ENCODE measurements around the gene IL10RB.

IL10RB gene

DNA sequence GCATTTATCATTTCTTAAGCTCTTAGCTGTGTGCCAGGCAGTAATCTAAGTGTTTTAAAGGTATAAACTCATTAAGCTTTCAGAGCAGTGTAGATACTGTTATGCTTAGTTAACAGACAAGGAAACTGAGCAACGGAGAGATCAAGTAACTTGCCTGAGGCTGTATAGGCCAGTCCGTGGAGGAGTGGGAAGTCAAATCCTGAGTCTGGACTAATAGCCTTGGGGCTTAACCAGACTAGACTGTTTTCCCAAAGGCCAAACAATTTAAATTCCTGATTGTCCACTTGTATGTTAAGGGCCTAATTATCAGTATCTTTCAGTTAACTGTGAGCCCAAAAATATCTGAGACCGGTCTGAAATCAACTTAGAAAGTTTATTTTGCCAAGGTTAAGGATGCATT is 61.2 kb downstream of the IL10RB start:
- DNase-seq = no peak

DNA sequence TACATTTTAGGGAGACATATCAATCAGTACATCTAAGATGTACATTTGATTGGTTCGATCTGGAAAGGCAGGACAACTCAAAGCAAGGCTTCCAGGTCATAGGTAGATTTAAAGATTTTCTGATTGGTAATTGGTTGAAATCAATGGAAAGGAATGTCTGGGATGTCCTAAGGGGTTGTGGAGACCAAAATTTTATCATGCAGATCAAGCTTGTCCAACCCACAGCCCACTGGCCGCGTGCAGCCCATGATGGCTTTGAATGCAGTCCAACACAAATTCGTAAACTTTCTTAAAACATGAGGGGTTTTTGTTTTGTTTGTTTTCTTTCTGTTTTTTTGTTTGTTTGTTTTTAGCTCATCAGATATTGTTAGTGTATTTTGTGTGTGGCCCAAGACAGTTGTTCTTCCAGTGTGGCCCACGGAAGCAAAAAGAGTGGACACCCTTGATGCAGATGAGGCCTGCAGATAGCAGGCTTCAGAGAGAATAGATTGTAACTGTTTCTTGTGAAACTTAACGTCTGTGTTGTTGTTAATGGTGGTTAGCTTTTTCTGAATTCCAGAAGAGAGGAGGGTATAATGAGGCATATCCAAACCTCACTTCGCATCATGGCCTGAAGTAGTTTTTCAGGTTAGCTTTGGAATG is 61.7 kb downstream of the IL10RB start:
- DNase-seq = no peak

DNA sequence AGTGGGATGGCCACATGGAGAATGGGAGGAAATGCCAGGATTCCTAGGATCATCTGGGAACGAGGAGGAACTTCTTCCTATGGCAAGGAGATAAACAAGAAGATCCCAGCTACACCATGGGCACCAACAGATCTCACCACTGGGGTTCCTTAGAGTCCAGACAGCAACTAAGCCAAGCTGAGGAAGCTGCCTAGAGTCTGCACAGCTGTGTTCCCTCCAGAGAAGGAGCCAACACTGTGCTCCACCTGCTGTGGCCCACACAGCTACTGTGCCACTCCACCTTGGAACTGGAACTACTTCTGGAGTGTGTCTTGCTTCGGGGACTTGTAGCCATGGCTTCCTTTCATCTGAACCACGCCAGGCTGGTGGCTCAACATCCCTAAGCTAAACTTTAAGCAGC is 64.6 kb downstream of the IL10RB start:
- no peak for DNase-seq

DNA sequence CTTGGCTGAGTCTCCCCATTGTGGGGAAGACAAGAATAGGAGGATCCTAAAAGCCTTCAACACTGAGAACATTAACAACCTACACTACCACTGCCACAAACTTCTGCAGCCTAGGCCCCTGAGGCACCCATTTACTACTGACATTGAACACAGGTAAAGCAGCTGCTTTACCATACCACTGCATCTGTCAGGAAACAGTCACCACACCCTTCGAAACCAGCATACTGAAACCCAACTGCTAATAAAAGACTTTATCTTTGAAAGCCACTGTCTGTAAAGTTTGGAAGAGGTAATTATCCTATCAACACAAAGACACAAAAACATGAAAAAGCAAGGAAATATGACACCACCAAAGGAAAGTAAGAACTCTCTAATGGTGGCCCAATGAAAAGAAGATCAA is 66.0 kb downstream of the IL10RB start:
- DNase-seq = no peak

DNA sequence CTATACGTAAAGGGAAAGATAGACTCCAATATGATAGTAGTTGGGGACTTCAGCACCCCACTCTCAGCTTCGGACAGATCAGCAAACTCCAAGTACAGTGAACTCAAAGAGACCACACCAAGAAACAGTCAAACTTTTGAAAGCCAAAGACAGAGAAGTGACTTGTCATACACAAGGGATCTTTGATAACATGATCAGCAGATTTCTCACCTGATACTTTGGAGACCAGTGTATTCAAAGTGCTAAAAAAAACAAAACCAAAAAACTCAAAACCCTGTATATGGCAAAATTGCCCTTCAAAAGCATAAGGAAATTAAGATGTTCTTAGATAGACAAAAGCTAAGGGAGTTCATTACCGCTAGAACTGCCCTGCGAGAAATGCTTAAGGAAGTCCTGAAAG is 68.0 kb downstream of the IL10RB start:
- no peak for DNase-seq

DNA sequence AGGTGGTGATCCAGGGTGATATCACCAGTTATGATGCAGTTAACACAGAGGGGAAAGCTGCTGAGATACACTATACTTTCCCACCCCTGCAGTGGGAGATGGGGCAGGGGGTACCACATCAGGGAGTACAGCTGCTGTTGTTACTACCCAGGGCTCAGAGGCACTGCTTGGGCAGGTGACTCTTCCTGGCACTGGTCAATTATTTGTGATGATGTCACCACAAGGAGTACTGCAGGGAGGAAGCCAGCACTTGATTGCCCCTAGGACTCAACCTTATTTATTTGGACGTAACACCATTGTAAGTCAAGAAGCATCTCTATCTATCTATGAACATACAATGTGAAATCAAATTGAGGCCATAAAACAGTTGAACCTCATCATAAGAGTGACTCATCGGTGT is 68.7 kb downstream of the IL10RB start:
- DNase-seq = no peak

DNA sequence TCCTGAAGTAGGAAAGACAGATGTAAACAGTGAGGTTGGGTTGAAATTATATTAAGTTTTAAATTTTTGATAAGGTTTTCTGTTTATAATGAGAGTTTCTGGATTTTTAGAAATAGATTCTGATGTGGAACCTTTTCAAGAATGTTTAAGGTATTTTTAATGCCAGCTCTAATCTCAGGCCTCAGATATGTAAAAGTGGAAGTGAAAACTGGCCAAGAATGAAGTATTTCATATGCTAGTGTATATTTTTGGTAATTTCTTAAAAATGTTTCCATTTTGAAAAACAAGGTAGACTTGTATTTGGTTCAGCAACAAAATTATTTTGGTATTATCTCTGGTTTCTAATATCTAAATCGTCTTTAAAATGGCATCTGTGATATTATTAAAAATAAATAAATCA is 73.0 kb downstream of the IL10RB start:
- DNase-seq = no peak

DNA sequence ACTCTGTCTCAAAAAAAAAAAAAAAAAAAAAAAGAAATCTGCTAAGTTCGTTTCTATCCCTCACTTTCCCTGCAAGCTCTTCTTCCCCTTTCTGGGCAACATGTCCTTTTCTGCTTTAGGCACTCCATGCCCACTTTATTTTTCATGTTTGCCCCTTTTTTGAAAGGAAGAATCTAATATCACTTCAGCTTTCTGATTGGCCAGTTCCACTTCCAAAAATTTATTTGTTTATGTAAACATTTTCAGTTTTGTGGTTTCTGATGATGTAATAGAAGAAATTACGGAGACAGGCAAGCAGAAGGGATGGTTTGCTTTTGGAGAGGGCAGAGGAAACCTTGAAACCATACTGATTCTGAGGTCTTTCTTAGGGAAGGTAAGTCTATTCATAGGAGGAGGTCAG is 73.8 kb downstream of the IL10RB start:
- no peak for DNase-seq

DNA sequence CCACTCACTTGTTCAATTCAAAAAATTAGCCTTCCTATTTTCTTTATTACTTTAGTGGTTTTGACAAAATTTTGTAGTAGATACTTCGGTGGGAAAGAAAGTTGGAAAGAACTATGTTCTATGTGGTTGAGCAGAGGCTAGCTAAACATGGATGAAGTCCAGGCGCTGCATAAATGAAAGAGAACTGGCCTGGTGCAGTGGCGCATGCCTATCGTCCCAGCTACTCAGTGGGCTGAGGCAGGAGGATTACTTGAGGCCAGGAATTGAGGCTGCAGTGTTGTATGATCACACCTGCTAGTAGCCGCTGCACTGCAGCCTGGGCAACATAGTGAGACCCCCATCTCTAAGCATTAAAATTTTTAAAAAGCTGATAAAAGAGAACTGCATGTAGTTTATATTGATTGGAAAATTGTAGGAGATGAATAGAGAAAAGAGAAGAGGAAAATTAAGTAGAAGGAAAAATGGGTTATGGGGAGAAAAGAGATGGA is 79.6 kb downstream of the IL10RB start:
- no peak for DNase-seq
